Measurements from ENCODE around the gene MTOR. TPM values are rescaled to one million over a fixed set of nuclear protein-coding genes. Genes with fewer than 3 reads are reported as not detected.

MTOR gene
- total RNA-seq, 1 donor from 2014 or later = 23.6 TPM

GRCh38 chr1:11158291-11158690 lies 104.1 kb downstream of the MTOR start:
- TF ChIP-seq POLR2A (IDR thresholded peaks at IDR 0.05) = no peak
- TF ChIP-seq CTCF (IDR thresholded peaks at IDR 0.05) = no peak
- TF ChIP-seq POLR2AphosphoS5 (IDR thresholded peaks at IDR 0.05; ENCODE audit: insufficient read depth in 1 of 2, low read depth in 1 of 2) = no peak
- H3K4me1 ChIP-seq = peaks cover 30% of the 10 kb centered on the region
- H3K4me3 ChIP-seq = no peak overlapping the region
- H3K36me3 ChIP-seq = peaks cover 0 to 9% of the 10 kb centered on the region in 2 donors
- intact Hi-C loops (cut with DNase I) = no loop called here
- DNase-seq (ENCODE audit: extremely low spot score in 2 of 2) = no peak
- H3K27ac ChIP-seq = peak overlapping the region; percentile 63
- no peaks in the 10 kb centered on the region for H3K9me3 ChIP-seq
- no peaks in the 10 kb centered on the region for H3K27me3 ChIP-seq

- peaks cover 30% of the 10 kb centered on the region for H3K4me1 ChIP-seq
- H3K4me3 ChIP-seq = no peak overlapping the region
- peaks cover 0 to 9% of the 10 kb centered on the region in 2 donors for H3K36me3 ChIP-seq
- DNase-seq (ENCODE audit: extremely low spot score in 2 of 2) = no peak
- intact Hi-C loops (cut with DNase I) = no loop called here
- no peak for TF ChIP-seq CTCF (IDR thresholded peaks at IDR 0.05)
- peak in 1 of 2 donors; percentile 23 for TF ChIP-seq POLR2AphosphoS5 (IDR thresholded peaks at IDR 0.05; ENCODE audit: insufficient read depth in 1 of 2, low read depth in 1 of 2)
- TF ChIP-seq POLR2A (IDR thresholded peaks at IDR 0.05) = no peak
- no peaks in the 10 kb centered on the region for H3K9me3 ChIP-seq
- H3K27me3 ChIP-seq = no peaks in the 10 kb centered on the region
- H3K27ac ChIP-seq = peak overlapping the region; percentile 63
Measured at GRCh38 chr1:11157867-11158266, 104.5 kb downstream of the MTOR start.

DNA sequence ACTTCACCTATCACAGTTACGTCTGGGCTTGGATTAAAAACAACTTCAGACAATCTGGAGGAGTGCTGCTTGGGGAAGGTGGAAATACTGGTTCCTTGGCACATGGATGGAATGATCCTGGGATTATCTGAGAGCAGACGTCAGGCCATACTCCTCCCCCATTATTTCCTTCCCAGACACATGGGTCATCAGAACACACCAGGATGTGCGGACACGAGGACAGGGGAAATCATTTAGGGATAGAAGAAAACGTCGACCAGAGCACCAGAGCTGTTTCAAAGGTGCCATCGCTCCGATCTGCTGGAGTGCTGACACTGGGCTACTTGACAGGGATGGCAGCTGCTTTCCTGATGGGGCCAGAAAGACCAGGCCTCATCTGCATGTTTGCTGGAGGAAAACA lies 105.0 kb downstream of the MTOR start:
- peak overlapping the region; percentile 41 for H3K27ac ChIP-seq
- intact Hi-C loops (cut with DNase I) = no loop called here
- TF ChIP-seq POLR2AphosphoS5 (IDR thresholded peaks at IDR 0.05; ENCODE audit: insufficient read depth in 1 of 2, low read depth in 1 of 2) (no peak), CTCF (IDR thresholded peaks at IDR 0.05) (no peak), POLR2A (IDR thresholded peaks at IDR 0.05) (no peak)

GRCh38 chr1:11156963-11157362 lies 105.4 kb downstream of the MTOR start:
- H3K36me3 ChIP-seq = peaks cover 0 to 9% of the 10 kb centered on the region in 2 donors
- H3K4me1 ChIP-seq = peaks cover 30% of the 10 kb centered on the region
- H3K27ac ChIP-seq = peak overlapping the region; percentile 41
- intact Hi-C loops (cut with DNase I) = no loop called here
- H3K9me3 ChIP-seq = no peaks in the 10 kb centered on the region
- no peak for DNase-seq (ENCODE audit: extremely low spot score in 2 of 2)
- no peaks in the 10 kb centered on the region for H3K27me3 ChIP-seq
- no peak overlapping the region for H3K4me3 ChIP-seq
- TF ChIP-seq POLR2A (IDR thresholded peaks at IDR 0.05) = no peak
- no peak for TF ChIP-seq CTCF (IDR thresholded peaks at IDR 0.05)
- no peak for TF ChIP-seq POLR2AphosphoS5 (IDR thresholded peaks at IDR 0.05; ENCODE audit: insufficient read depth in 1 of 2, low read depth in 1 of 2)

More for the DNA sequence above, 105.0 kb downstream of the MTOR start:
- H3K9me3 ChIP-seq = no peaks in the 10 kb centered on the region
- no peaks in the 10 kb centered on the region for H3K27me3 ChIP-seq
- peaks cover 30% of the 10 kb centered on the region for H3K4me1 ChIP-seq
- H3K36me3 ChIP-seq = peaks cover 0 to 9% of the 10 kb centered on the region in 2 donors
- no peak overlapping the region for H3K4me3 ChIP-seq
- no peak for DNase-seq (ENCODE audit: extremely low spot score in 2 of 2)

DNA sequence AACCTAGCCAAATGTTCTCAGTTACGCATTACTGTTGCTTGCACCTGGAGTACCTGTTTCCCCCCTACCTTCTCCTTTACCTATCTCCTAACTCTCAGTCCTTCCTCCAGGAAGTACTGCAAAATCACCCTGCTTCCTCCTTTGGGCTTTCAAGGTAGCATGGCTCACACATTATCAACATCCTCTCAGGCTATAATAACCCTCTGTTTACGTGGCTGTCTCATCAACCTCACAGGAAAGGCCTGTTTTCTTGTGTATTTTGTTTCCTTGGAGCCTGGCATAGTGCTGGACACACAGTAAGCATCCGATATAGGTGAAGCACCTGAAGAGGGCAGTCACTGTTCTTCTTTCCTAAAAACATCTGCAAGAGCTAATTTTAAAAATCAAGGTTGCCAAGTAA lies 105.9 kb downstream of the MTOR start:
- H3K27me3 ChIP-seq = no peaks in the 10 kb centered on the region
- H3K27ac ChIP-seq = no peak overlapping the region
- no peak for TF ChIP-seq POLR2A (IDR thresholded peaks at IDR 0.05)
- TF ChIP-seq POLR2AphosphoS5 (IDR thresholded peaks at IDR 0.05; ENCODE audit: insufficient read depth in 1 of 2, low read depth in 1 of 2) = no peak
- no peak for TF ChIP-seq CTCF (IDR thresholded peaks at IDR 0.05)
- no peaks in the 10 kb centered on the region for H3K9me3 ChIP-seq
- H3K36me3 ChIP-seq = peaks cover 0 to 9% of the 10 kb centered on the region in 2 donors
- intact Hi-C loops (cut with DNase I) = no loop called here
- peaks cover 30% of the 10 kb centered on the region for H3K4me1 ChIP-seq
- H3K4me3 ChIP-seq = no peak overlapping the region
- no peak for DNase-seq (ENCODE audit: extremely low spot score in 2 of 2)

Data from vagina (tissue), 2 donors.